Measurements from ENCODE around the gene NCAM1. TPM values are rescaled to one million over a fixed set of nuclear protein-coding genes. Genes with fewer than 3 reads are reported as not detected.

Gene NCAM1
- total RNA-seq, 1 donor from 2014 or later, result 27.3 TPM

- no peak for TF ChIP-seq CTCF (IDR thresholded peaks at IDR 0.05; ENCODE audit: unreplicated experiment)
- Mint-ChIP-seq H3K4me1 (ENCODE audit: low read depth) (peaks cover 1% of the 10 kb centered on the region), H3K36me3 (ENCODE audit: insufficient read depth) (no peaks in the 10 kb centered on the region), H3K4me3 (ENCODE audit: low read depth) (no peak overlapping the region), H3K27me3 (peaks cover 28% of the 10 kb centered on the region), H3K9me3 (ENCODE audit: low read depth) (no peaks in the 10 kb centered on the region), H3K27ac (no peak overlapping the region)
- DNase-seq (ENCODE audit: low spot score, unreplicated experiment), result no peak
These were observed 286.0 kb downstream of the NCAM1 start for GRCh38 chr11:113247221-113247620.

- no peaks in the 10 kb centered on the region for H3K36me3 Mint-ChIP-seq (ENCODE audit: insufficient read depth)
- no peak overlapping the region for H3K4me3 Mint-ChIP-seq (ENCODE audit: low read depth)
- DNase-seq (ENCODE audit: low spot score, unreplicated experiment), result no peak
- TF ChIP-seq CTCF (IDR thresholded peaks at IDR 0.05; ENCODE audit: unreplicated experiment), result no peak
- no peaks in the 10 kb centered on the region for H3K9me3 Mint-ChIP-seq (ENCODE audit: low read depth)
- H3K27me3 Mint-ChIP-seq, result peaks cover 24% of the 10 kb centered on the region
- no peaks in the 10 kb centered on the region for H3K4me1 Mint-ChIP-seq (ENCODE audit: low read depth)
- no peak overlapping the region for H3K27ac Mint-ChIP-seq
These were observed 286.7 kb downstream of the NCAM1 start for GRCh38 chr11:113247966-113248365.

- no peak for TF ChIP-seq CTCF (IDR thresholded peaks at IDR 0.05; ENCODE audit: unreplicated experiment)
- DNase-seq (ENCODE audit: low spot score, unreplicated experiment), result no peak
- peaks cover 16% of the 10 kb centered on the region for H3K27me3 Mint-ChIP-seq
- H3K4me1 Mint-ChIP-seq (ENCODE audit: low read depth), result no peaks in the 10 kb centered on the region
- no peaks in the 10 kb centered on the region for H3K9me3 Mint-ChIP-seq (ENCODE audit: low read depth)
- no peak overlapping the region for H3K27ac Mint-ChIP-seq
- no peak overlapping the region for H3K4me3 Mint-ChIP-seq (ENCODE audit: low read depth)
- no peaks in the 10 kb centered on the region for H3K36me3 Mint-ChIP-seq (ENCODE audit: insufficient read depth)
These were observed 287.7 kb downstream of the NCAM1 start for GRCh38 chr11:113248702-113249490.

GRCh38 chr11:113249491-113249763, 288.2 kb downstream of the NCAM1 start:
- Mint-ChIP-seq H3K4me3 (ENCODE audit: low read depth) (no peak overlapping the region), H3K9me3 (ENCODE audit: low read depth) (no peaks in the 10 kb centered on the region), H3K36me3 (ENCODE audit: insufficient read depth) (no peaks in the 10 kb centered on the region), H3K4me1 (ENCODE audit: low read depth) (no peaks in the 10 kb centered on the region), H3K27me3 (peaks cover 20% of the 10 kb centered on the region), H3K27ac (no peak overlapping the region)
- DNase-seq (ENCODE audit: low spot score, unreplicated experiment), result no peak
- peak; percentile 34 for TF ChIP-seq CTCF (IDR thresholded peaks at IDR 0.05; ENCODE audit: unreplicated experiment)

GRCh38 chr11:113249786-113250185, 288.6 kb downstream of the NCAM1 start:
- no peaks in the 10 kb centered on the region for H3K4me1 Mint-ChIP-seq (ENCODE audit: low read depth)
- no peaks in the 10 kb centered on the region for H3K36me3 Mint-ChIP-seq (ENCODE audit: insufficient read depth)

More at GRCh38 chr11:113249786-113250185, 288.6 kb downstream of the NCAM1 start:
- TF ChIP-seq CTCF (IDR thresholded peaks at IDR 0.05; ENCODE audit: unreplicated experiment), result no peak
- Mint-ChIP-seq H3K9me3 (ENCODE audit: low read depth) (no peaks in the 10 kb centered on the region), H3K27ac (no peak overlapping the region), H3K27me3 (peaks cover 22% of the 10 kb centered on the region), H3K4me3 (ENCODE audit: low read depth) (no peak overlapping the region)
- DNase-seq (ENCODE audit: low spot score, unreplicated experiment), result no peak

All from progenitor cell of endocrine pancreas (in vitro differentiated cells).